ENCODE data around the gene SHC2. TPM values are rescaled to one million over a fixed set of nuclear protein-coding genes. Genes with fewer than 3 reads are reported as not detected.
"Not testable (repeated sequence)": the region's sequence is repeated elsewhere in the genome, so short reads cannot be mapped to it uniquely, and the experiment has no call there.

The SHC2 gene
- total and polyA plus RNA-seq, 7 donors: 2.2 to 9.7 (median 4.5) TPM

DNA sequence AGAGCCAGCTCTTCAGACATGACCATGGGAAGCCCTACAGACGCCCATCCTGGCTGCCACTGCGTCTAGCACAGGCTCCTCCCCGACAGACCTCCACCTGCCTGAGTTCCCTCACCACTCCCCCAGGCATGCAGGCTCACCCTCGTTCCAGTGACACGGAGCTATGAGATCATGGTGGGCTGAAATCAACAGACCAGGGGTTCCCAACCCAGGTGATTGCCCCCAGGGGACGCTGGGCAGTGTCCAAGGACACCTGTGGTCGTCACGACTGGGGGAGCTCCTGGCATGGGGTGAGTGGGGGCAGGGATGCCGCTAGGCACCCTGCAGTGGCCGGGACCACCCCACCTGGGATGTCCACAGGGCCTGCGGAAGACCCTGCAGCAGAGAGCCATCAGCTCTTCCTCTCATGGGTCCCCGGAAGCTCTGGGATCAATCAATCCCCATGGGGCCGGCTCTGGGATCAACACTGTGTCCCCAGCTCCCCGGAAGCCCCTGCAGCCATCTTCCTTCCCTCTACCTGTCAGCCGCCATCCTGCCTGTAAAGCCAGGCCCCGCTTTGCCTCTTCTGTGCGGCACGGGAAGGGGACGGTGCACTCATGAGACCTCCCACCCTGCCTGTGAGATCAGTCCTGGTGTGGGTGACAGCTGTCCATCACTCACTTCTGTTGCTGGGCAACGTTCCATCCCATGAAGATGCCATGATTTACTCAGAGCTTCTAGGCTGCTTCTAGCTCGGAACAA is 22.7 kb upstream of the SHC2 start:
- Histone ChIP-seq H3K27ac (no peak overlapping the region), H3K9me3 (no peaks in the 10 kb centered on the region), H3K27me3 (ENCODE audit: insufficient read depth in 3 of 3, low read length in 2 of 3) (peaks cover 0 to 22% (median 2%) of the 10 kb centered on the region in 3 donors), H3K4me3 (no peak overlapping the region), H3K4me1 (no peaks in the 10 kb centered on the region), H3K36me3 (ENCODE audit: insufficient read depth in 1 of 2, low read depth in 1 of 2) (no peaks in the 10 kb centered on the region)
- DNase-seq (peak in 1 of 2 donors; percentile 46), ATAC-seq (no peak)
- TF ChIP-seq CTCF (IDR thresholded peaks at IDR 0.05): no peak
- 49 to 60% (median 53%) methylated on average over 18 to 21 of the region's 21 CpGs for WGBS, 3 donors
- intact Hi-C loops (cut with DNase I): loop anchor here in 1 of 2 donors (10.0 kb wide), 1 partner anchor 99 kb away; no protein-coding TSS in a partner anchor

- WGBS, 3 donors: 51 to 59% (median 54%) methylated on average over 19 to 20 of the region's 20 CpGs
- H3K36me3 ChIP-seq (ENCODE audit: insufficient read depth in 1 of 2, low read depth in 1 of 2): no peaks in the 10 kb centered on the region
- peak in 1 of 2 donors; percentile 28 for DNase-seq
Observed at GRCh38 chr19:482186-483041, 21.6 kb upstream of the SHC2 start.

DNA sequence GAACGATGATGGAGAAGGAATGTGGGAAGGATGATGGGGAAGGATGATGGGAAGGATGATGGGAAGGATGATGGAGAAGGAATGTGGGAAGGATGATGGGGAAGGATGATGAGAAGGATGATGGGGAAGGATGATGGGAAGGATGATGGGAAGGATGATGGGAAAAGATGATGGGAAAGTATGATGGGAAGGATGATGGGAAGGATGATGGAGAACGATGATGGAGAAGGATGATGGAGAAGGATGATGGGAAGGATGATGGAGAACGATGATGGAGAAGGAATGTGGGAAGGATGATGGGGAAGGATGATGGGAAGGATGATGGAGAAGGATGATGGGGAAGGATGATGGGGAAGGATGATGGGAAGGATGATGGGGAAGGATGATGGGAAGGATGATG is 20.3 kb upstream of the SHC2 start:
- DNase-seq; H3K36me3 ChIP-seq (ENCODE audit: insufficient read depth in 1 of 2, low read depth in 1 of 2); H3K9me3 ChIP-seq; H3K4me3 ChIP-seq; H3K4me1 ChIP-seq; H3K27ac ChIP-seq; ATAC-seq: not testable (repeated sequence)
- peaks cover 0 to 20% (median 1%) of the 10 kb centered on the region in 3 donors for H3K27me3 ChIP-seq (ENCODE audit: insufficient read depth in 3 of 3, low read length in 2 of 3)
- intact Hi-C loops (cut with DNase I): loop anchor here in 1 of 2 donors (10.0 kb wide), 1 partner anchor 96 kb away; no protein-coding TSS in a partner anchor
- 95 to 98% (median 95%) methylated on average over 3 of the region's 3 CpGs for WGBS, 3 donors

More at GRCh38 chr19:482186-483041, 21.6 kb upstream of the SHC2 start:
- no peak for ATAC-seq
- H3K27me3 ChIP-seq (ENCODE audit: insufficient read depth in 3 of 3, low read length in 2 of 3): peaks cover 0 to 22% (median 2%) of the 10 kb centered on the region in 3 donors
- H3K9me3 ChIP-seq: no peaks in the 10 kb centered on the region
- H3K27ac ChIP-seq: no peak overlapping the region
- intact Hi-C loops (cut with DNase I): loop anchor here in 1 of 2 donors (10.0 kb wide), 1 partner anchor 98 kb away; no protein-coding TSS in a partner anchor
- no peak for TF ChIP-seq CTCF (IDR thresholded peaks at IDR 0.05)
- no peak overlapping the region for H3K4me3 ChIP-seq
- H3K4me1 ChIP-seq: no peaks in the 10 kb centered on the region

- no peak overlapping the region for H3K27ac ChIP-seq
- peak; percentile 84 to 89 for DNase-seq
- 20 to 25% (median 23%) methylated on average over 36 of the region's 36 CpGs for WGBS, 3 donors
- H3K9me3 ChIP-seq: no peaks in the 10 kb centered on the region
- intact Hi-C loops (cut with DNase I): loop anchor here in 1 of 2 donors (10.0 kb wide), 1 partner anchor 95 kb away; no protein-coding TSS in a partner anchor
- H3K27me3 ChIP-seq (ENCODE audit: insufficient read depth in 3 of 3, low read length in 2 of 3): peaks cover 0 to 12% (median 0%) of the 10 kb centered on the region in 3 donors
- ATAC-seq: peak; percentile 77 to 98 (median 93)
- TF ChIP-seq CTCF (IDR thresholded peaks at IDR 0.05): peak; percentile 56
- no peaks in the 10 kb centered on the region for H3K36me3 ChIP-seq (ENCODE audit: insufficient read depth in 1 of 2, low read depth in 1 of 2)
- peaks cover under 1% of the 10 kb centered on the region for H3K4me1 ChIP-seq
- H3K4me3 ChIP-seq: peak overlapping the region; percentile 55
Observed at GRCh38 chr19:480016-480855, 19.4 kb upstream of the SHC2 start.

Data from psoas muscle (tissue), 8 donors.